Ammon's horn (tissue), 1 donor: ENCODE data around the gene ZBTB21.
"Not testable (repeated sequence)": the region's sequence is repeated elsewhere in the genome, so short reads cannot be mapped to it uniquely, and the experiment has no call there.

Experiments
- DNase-seq: peaks from one replicate; pipeline ENCODE4 v3.0.0-alpha.2; 2016; ENCODE audit warnings: low spot score

The ZBTB21 gene

GRCh38 chr21:42019101-42019605, 9.0 kb upstream of the ZBTB21 start:
- DNase-seq = no peak

- DNase-seq = no peak
Measured at GRCh38 chr21:42017022-42017421, 6.9 kb upstream of the ZBTB21 start.

GRCh38 chr21:42016364-42016985, 6.3 kb upstream of the ZBTB21 start:
- no peak for DNase-seq

GRCh38 chr21:42013931-42014330, 3.8 kb upstream of the ZBTB21 start:
- DNase-seq = no peak

- DNase-seq = no peak
Measured at GRCh38 chr21:42013376-42013775, 3.2 kb upstream of the ZBTB21 start.

GRCh38 chr21:42012763-42013329, 2.7 kb upstream of the ZBTB21 start:
- no peak for DNase-seq

GRCh38 chr21:42012344-42012743, 2.2 kb upstream of the ZBTB21 start:
- no peak for DNase-seq

- no peak for DNase-seq
Measured at GRCh38 chr21:42010507-42011495, 641 bp upstream of the ZBTB21 start.

GRCh38 chr21:42009018-42009830, 936 bp downstream of the ZBTB21 start:
- peak; percentile 50 for DNase-seq

- no peak for DNase-seq
Measured at GRCh38 chr21:42007356-42007940, 2.7 kb downstream of the ZBTB21 start.

- no peak for DNase-seq
Measured at GRCh38 chr21:42006765-42007164, 3.4 kb downstream of the ZBTB21 start.

GRCh38 chr21:42004406-42005199, 5.6 kb downstream of the ZBTB21 start:
- DNase-seq = no peak

GRCh38 chr21:42003051-42003461, 7.1 kb downstream of the ZBTB21 start:
- DNase-seq = no peak

GRCh38 chr21:42002421-42002958, 7.7 kb downstream of the ZBTB21 start:
- DNase-seq = no peak

GRCh38 chr21:42001781-42002180, 8.4 kb downstream of the ZBTB21 start:
- no peak for DNase-seq

GRCh38 chr21:42000908-42001307, 9.3 kb downstream of the ZBTB21 start:
- no peak for DNase-seq

- DNase-seq = no peak
Measured at GRCh38 chr21:41997657-41998056, 12.5 kb downstream of the ZBTB21 start.

GRCh38 chr21:41995577-41995976, 14.6 kb downstream of the ZBTB21 start:
- no peak for DNase-seq

GRCh38 chr21:41994613-41995012, 15.5 kb downstream of the ZBTB21 start:
- DNase-seq = not testable (repeated sequence)

GRCh38 chr21:41993744-41994143, 16.4 kb downstream of the ZBTB21 start:
- no peak for DNase-seq
